Stimulated activated CD8-positive, alpha-beta memory T cell treated with anti-CD3 and anti-CD28 coated beads, Interleukin-15, amount 100 ng/mL, for 48 hours (primary cell): ENCODE data around the gene GDPGP1.
A peak's percentile ranks its signal among the peaks of the same experiment; 100 is the strongest.
"Not testable (repeated sequence)": the region's sequence is repeated elsewhere in the genome, so short reads cannot be mapped to it uniquely, and the experiment has no call there.

ENCODE experiments used
- DNase-seq, 2 donors: peaks; one replicate each; pipeline ENCODE4 v3.0.0-alpha.2; 2020; ENCODE audit warnings: low read depth in 2 of 2

GDPGP1 gene

DNA sequence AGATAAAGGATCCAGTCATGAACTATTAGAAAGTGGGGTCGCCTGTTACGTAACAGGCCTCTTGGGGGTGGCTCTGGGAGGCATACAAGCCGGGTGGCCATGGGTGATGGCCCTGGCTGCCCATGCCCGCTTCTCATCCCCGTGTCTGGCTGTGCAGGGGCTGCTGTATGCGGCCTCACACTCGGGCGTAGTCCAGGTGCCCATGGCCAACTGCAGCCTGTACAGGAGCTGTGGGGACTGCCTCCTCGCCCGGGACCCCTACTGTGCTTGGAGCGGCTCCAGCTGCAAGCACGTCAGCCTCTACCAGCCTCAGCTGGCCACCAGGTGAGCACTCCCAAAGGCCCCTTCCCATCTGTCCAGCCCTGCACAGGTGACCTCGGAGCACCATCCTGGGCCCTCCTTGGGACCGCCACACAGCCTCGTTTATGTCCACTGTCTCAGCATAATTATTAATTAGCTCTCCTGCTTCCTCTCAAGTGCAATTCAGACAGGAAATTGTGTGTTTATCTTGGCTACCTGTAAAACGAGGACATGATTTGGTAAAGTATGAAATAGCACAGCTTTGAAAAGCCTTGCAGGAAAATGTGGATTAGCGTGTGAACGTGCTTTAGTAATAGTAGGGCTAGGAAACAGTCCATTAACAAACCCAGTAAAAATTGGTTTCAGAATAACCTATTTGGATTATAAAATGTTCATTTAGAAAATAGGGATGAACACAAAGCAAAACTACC lies 8.3 kb upstream of the GDPGP1 start:
- no peak for DNase-seq

GRCh38 chr15:90227336-90227735 lies 6.7 kb upstream of the GDPGP1 start:
- no peak for DNase-seq

GRCh38 chr15:90227816-90228772 lies 5.9 kb upstream of the GDPGP1 start:
- DNase-seq, result no peak

DNA sequence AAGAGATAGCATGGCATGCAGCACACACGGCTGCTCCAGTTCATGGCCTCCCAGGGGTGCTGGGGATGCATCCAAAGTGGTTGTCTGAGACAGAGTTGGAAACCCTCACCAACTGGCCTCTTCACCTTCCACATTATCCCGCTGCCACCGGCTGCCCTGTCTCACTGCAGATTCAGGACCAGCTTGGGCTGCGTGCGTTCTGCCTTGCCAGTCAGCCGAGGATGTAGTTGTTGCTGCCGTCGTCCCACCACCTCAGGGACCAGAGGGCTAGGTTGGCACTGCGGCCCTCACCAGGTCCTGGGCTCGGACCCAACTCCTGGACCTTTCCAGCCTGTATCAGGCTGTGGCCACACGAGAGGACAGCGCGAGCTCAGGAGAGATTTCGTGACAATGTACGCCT lies 5.0 kb upstream of the GDPGP1 start:
- no peak for DNase-seq

- no peak for DNase-seq
Measured at GRCh38 chr15:90230071-90230494, 3.9 kb upstream of the GDPGP1 start.

- no peak for DNase-seq
Measured at GRCh38 chr15:90230610-90231009, 3.4 kb upstream of the GDPGP1 start.

DNA sequence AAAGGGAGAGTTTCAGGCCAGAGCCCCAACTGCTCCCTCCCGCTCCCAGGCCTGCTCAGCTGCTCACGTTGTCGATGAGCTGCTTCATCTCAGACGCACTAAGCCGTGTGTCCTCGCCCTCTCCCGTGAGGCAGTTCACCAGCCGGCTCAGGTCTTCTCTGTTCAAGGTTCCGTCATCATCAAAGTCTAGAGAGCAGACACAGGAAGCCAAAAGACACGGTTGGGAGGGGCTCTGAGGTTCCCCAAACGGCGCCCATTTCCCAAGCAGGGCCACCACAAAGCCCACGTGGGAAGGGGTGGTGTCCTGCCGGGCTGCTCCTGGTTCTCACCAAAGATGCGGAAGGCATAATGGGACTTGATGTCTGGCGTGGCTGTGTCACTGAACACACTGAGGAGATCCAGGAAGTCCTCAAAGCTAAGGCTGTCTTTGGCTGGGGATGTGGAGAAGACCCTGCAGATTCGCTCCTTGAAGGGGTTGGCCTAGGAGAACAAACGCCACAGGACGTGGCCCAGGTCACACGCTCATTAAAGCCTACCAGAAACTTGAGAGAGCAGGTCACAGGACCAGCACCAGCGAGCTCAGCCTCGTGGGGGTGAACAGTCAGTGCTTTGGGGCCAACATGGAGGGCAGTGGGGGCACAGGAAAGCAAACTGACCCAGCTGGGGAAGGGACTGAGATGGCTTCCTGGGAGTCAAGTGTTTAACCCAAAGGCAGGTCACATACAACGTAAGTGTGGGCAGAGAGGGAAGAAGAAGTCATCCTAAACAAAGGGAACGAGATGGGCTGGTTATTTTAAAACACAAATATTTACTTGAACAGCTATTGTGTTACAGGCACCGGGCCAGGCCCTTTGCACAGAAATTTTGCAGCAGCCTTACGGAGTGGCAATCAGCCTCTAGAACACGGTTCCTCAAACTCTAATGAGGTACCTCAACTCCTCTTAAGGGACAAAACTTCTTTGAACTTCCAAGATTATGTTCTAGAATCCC lies 2.7 kb upstream of the GDPGP1 start:
- peak; percentile 37 to 58 for DNase-seq

GRCh38 chr15:90232196-90232595 lies 1.8 kb upstream of the GDPGP1 start:
- no peak for DNase-seq

DNA sequence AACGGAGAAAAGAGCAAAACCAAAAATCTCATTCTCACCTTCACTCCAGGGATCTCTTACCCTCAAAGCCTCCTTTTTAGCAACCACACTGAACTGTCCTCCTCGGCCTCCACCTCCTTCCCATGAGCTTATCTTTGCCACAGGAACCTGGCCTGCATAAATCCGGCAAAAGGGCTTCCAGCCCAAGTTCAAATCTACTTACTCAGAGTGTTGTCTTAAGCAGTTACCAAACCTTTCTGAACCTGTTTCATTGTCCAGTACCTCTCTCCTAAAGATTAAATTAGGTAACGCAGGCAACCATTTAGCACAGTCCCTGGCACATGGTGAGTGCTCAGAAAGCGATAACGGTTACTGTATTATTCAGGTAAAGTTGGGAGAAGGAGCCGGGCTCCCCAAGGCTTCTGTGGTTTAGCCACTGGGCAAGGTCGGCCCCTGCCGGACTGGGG lies 1.0 kb upstream of the GDPGP1 start:
- DNase-seq, result no peak

- DNase-seq, result peak; percentile 99
Measured at GRCh38 chr15:90233387-90234095, 468 bp upstream of the GDPGP1 start, which contains the start of gene CIB1. Gene CIB1 (minus strand): TSS chr15:90233941. CDS start chr15:90233885, 56 bp downstream.

DNA sequence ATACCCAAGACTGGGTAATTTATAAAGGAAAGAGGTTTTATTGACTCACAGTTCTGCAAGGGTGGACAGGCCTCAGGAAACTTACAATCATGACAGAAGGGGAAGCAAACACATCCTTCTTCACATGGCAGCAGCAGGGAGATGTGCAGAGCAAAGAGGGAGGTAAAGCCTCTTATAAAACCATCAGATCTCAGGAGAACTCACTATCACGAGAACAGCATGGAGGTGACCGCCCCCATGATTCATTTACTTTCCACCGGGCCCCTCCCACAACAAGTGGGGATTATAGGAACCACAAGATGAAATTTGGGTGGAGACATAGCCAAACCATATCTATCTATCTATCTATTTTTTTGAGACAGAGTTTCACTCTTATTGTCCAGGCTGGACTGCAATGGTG lies 5.4 kb downstream of the GDPGP1 start:
- no peak for DNase-seq

DNA sequence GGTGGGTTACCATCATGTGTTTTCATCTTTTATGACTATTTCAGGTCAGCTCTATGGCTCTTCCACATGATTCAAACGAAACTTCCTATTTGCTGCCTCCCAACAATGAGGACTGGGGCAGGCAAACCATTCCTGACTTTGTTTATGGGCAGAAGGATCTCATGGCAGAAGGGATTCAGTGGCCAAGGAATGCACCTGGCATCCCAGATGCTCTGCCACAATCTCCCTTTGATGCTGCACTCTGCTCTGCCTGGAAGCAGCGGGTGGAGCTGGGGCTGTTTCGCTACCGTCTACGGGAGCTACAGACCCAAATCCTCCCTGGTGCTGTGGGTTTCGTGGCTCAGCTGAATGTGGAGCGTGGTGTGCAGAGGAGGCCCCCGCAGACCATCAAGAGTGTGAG lies 6.8 kb downstream of the GDPGP1 start:
- no peak for DNase-seq

- no peak for DNase-seq
Measured at GRCh38 chr15:90241343-90242192, 7.6 kb downstream of the GDPGP1 start.

DNA sequence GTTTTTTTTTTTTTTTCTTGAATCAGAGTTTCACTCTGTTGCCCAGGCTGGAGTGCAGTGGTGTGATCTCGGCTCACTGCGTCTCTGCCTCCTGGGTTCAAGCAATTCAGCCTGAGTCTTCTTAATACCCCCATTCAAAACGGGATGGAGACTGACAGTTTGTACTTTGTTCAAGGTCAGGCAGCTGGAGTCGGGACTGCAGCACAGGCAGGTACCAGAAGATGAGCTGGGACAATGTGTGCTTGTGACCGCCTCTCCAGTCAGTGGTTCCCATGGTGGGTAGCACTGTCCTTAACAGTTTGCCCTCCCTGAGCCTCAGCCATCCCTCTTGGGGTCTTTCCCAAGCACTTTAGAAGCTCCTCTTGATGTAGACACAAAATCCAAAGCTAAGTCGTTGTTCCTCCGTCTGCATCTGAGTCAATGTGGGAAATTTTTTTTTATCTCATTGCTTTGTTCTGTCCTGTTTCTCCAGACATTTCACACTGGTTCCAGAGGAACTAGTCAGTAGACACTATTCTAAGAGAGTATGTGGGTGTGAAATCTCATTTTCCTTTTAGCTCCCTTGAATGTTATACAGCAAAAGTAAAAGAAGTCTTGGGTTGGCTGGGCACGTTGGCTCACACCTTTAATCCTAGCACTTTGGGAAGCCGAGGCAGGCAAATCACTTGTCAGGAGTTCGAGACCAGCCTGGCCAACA lies 10.1 kb downstream of the GDPGP1 start:
- DNase-seq, result no peak

DNA sequence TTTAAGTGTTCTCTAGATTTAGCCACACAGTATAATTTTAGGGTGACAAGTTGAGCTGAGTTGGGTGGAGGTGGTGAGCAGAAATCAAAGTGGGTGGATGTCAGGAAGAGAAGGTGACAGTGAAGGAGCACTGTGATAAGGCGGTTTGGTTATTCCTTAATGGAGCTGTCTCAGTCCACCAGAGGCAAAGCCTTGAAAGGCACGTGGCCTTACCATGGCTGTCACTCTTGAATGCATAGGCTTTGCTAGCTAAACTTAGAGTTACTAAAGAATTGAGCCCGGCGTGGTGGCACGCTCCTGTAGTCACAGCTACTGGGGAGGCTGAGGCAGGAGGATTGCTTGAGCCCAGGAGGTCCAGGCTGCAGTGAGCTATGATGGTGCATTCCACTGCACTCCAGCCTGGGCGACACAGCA lies 14.8 kb downstream of the GDPGP1 start:
- no peak for DNase-seq

- peak; percentile 61 to 79 for DNase-seq
Measured at GRCh38 chr15:90249203-90249863, 15.3 kb downstream of the GDPGP1 start, which contains the start of gene TTLL13. Gene TTLL13 (plus strand): TSS chr15:90249556. CDS start chr15:90250631, 1,075 bp downstream.

DNA sequence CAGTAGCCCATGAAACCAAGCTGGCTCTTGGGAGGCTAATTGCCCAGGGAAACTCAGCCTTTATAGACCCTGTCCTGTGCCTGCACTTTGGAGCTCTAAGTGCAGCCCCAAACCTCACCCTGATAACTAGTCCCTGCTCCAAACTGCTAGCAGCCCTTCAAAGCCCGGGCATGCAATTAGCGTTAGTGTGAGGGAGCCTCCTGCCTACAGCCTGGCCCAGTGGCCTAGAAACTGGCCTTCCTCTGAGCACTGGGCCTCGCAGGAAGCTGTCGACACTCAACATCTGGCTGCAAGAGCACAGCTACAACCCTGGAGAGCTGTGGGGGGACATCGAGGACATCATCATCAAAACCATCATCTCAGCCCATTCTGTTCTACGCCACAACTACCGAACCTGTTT lies 23.8 kb downstream of the GDPGP1 start:
- DNase-seq, result no peak

- no peak for DNase-seq
Measured at GRCh38 chr15:90259524-90259923, 25.5 kb downstream of the GDPGP1 start.

GRCh38 chr15:90260731-90261130 lies 26.7 kb downstream of the GDPGP1 start:
- not testable (repeated sequence) for DNase-seq
